ENCODE data around the gene MTIF2. TPM values are rescaled to one million over a fixed set of nuclear protein-coding genes. Genes with fewer than 3 reads are reported as not detected.

The MTIF2 gene
- total and polyA plus RNA-seq, 9 of the 15 experiments (the other 6 are each of a cell fraction or from before 2014, with no cell fraction given), result 58.7 to 143 (median 105) TPM

GRCh38 chr2:55232084-55232862 is 36.8 kb downstream of the MTIF2 start, which contains the start of the genes CLHC1 and RPS27A (continued):
- TF ChIP-seq NFIC (IDR thresholded peaks at IDR 0.05) (peak; percentile 50; the same call in 1 of the 2 replicates), SRF (CRISPR knock-in tag; IDR thresholded peaks at IDR 0.05) (no peak), DDX20 (tag; IDR thresholded peaks at IDR 0.05; ENCODE audit: low read depth) (no peak), LARP7 (IDR thresholded peaks at IDR 0.05) (no peak), PHF20 (IDR thresholded peaks at IDR 0.05; ENCODE audit: partially characterized antibody) (peak; percentile 49), GTF2F1 (IDR thresholded peaks at IDR 0.05; ENCODE audit: low read depth, low read length) (peak; percentile 89; the same call in 1 of the 2 replicates), TEAD4 (IDR thresholded peaks at IDR 0.05; ENCODE audit: low read length) (no peak), TEAD4 (CRISPR knock-in tag; IDR thresholded peaks at IDR 0.05; ENCODE audit: borderline replicate concordance) (no peak), HMG20A (CRISPR knock-in tag; conservative IDR thresholded peaks at IDR 0.05) (no peak), TCF3 (CRISPR knock-in tag; IDR thresholded peaks at IDR 0.05) (0 out of 2 replicates have a peak, but pooled peaks have one; percentile 12), MNT (conservative IDR thresholded peaks at IDR 0.05) (0 out of 4 replicates have a peak, but pooled peaks of 1 of the 2 experiments have one; percentile 74), NEUROD1 (IDR thresholded peaks at IDR 0.05; ENCODE audit: borderline replicate concordance, low read depth, low read length, partially characterized antibody) (peak; percentile 17), CXXC5 (CRISPR knock-in tag; IDR thresholded peaks at IDR 0.05) (peak; percentile 62), ZSCAN29 (IDR thresholded peaks at IDR 0.05) (no peak), ZNF274 (IDR thresholded peaks at IDR 0.05; ENCODE audit: borderline replicate concordance, low read depth, low read length) (no peak), SIX5 (IDR thresholded peaks at IDR 0.05; ENCODE audit: borderline replicate concordance in 1 of 2, insufficient read depth in 1 of 2, low read depth in 1 of 2, low read length in 2 of 2) (peak; percentile 72 to 74), GATA2 (CRISPR knock-in tag; IDR thresholded peaks at IDR 0.05) (peak; percentile 59; the same call in 1 of the 2 replicates), ZNF639 (CRISPR knock-in tag; conservative IDR thresholded peaks at IDR 0.05 in 1 of 2, IDR thresholded peaks at IDR 0.05 in 1 of 2) (peak in 1 of 2 experiments; percentile 67; a peak in 2 of 4 replicates), HDAC6 (IDR thresholded peaks at IDR 0.05; ENCODE audit: low read depth, low read length) (0 out of 2 replicates have a peak, but pooled peaks have one; percentile 42), MECOM (CRISPR knock-in tag; IDR thresholded peaks at IDR 0.05) (no peak), EP400 (IDR thresholded peaks at IDR 0.05) (peak; percentile 94), ZNF507 (tag; conservative IDR thresholded peaks at IDR 0.05) (no peak)
- TF ChIP-seq, protein P1, sequence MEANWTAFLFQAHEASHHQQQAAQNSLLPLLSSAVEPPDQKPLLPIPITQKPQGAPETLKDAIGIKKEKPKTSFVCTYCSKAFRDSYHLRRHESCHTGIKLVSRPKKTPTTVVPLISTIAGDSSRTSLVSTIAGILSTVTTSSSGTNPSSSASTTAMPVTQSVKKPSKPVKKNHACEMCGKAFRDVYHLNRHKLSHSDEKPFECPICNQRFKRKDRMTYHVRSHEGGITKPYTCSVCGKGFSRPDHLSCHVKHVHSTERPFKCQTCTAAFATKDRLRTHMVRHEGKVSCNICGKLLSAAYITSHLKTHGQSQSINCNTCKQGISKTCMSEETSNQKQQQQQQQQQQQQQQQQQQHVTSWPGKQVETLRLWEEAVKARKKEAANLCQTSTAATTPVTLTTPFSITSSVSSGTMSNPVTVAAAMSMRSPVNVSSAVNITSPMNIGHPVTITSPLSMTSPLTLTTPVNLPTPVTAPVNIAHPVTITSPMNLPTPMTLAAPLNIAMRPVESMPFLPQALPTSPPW (CRISPR knock-in tag; IDR thresholded peaks at IDR 0.05), result peak; percentile 85
